Body of pancreas (tissue), 4 donors: ENCODE results near the gene CYBB.

ENCODE experiments used
- CTCF ChIP-seq, 7 experiments: fragments of 450-650 bp in 4 of 7; fragments of 200-600 bp in 3 of 7; sonication (generic) in 3 of 7; IDR thresholded peaks; one replicate each; pipeline ENCODE4 v1.5.1; 2016 to 2019; ENCODE audit warnings: antibody characterized with exemption in 7 of 7
- POLR2A ChIP-seq, 3 donors: fragments of 450-650 bp; IDR thresholded peaks; one replicate each; pipeline ENCODE4 v1.6.1; 2016; ENCODE audit warnings: antibody characterized with exemption in 3 of 3, mild to moderate bottlenecking in 2 of 3

- TF ChIP-seq CTCF (IDR thresholded peaks at IDR 0.05) (no peak), POLR2A (IDR thresholded peaks at IDR 0.05) (peak in 1 of 3 donors; percentile 31)
These were observed at the start of gene CYBB for GRCh38 chrX:37779857-37780256.
